ENCODE data around the gene SFXN4. TPM values are rescaled to one million over a fixed set of nuclear protein-coding genes. Genes with fewer than 3 reads are reported as not detected.

The SFXN4 gene
- total and polyA plus RNA-seq, 9 of the 15 experiments (the other 6 are each of a cell fraction or from before 2014, with no cell fraction given): 40.1 to 97.8 (median 54.5) TPM

DNA sequence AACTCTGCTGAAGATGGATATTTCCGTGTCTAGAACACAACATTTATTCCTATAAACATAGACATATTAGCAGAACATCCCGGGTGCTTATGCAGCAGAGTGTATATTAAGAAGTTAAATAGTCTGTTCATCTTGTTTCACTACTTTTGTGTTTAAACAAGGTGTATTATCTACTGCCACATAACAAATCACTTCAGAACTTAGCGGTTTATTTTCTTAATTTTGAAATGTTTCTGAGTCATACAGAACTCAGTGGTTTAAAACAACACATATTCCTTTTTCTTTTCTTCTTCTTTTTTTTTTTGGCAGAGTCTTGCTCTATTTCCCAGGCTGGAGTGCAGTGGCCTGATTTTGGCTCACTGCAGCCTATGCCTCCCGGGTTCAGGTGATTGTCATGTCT lies 35.8 kb downstream of the SFXN4 start:
- Histone ChIP-seq H3K27me3 (ENCODE audit: control insufficient read depth in 2 of 2, insufficient read depth in 2 of 2, low read length in 2 of 2) (no peaks in the 10 kb centered on the region), H4K20me1 (replicated peaks; ENCODE audit: control insufficient read depth, insufficient read depth, low read length) (no peaks in the 10 kb centered on the region), H3K79me2 (ENCODE audit: control insufficient read depth, insufficient read depth, low read length) (no peaks in the 10 kb centered on the region), H3K4me3 (no peak overlapping the region), H3K27ac (ENCODE audit: extremely low read depth, low read depth, low read length) (no peak overlapping the region), H3K36me3 (ENCODE audit: control insufficient read depth, insufficient read depth, low read length) (peaks cover 23% of the 10 kb centered on the region; the same call in 2 of the 3 replicates), H2AFZ (ENCODE audit: low read depth, low read length) (no peak overlapping the region), H3K9me1 (ENCODE audit: control insufficient read depth, insufficient read depth, low read length) (no peaks in the 10 kb centered on the region), H3K9ac (ENCODE audit: insufficient read depth in 1 of 2, low read depth in 2 of 2, low read length in 2 of 2) (no peak overlapping the region), H3K4me2 (ENCODE audit: insufficient read depth, low read length) (no peak overlapping the region), H3K9me3 (replicated peaks; ENCODE audit: control insufficient read depth, insufficient read depth, low read depth, low read length) (no peaks in the 10 kb centered on the region), H3K4me1 (replicated peaks in 1 of 2; ENCODE audit: control insufficient read depth in 2 of 2, insufficient read depth in 2 of 2, low read length in 2 of 2) (peaks cover 9 to 15% of the 10 kb centered on the region in 2 experiments)
- in situ Hi-C loops (cut with MboI) (no loop called here), intact Hi-C loops (cut with micrococcal nuclease) (no loop called here)
- DNase-seq (ENCODE audit: extremely low read depth in 1 of 4, low spot score in 3 of 4): no peak
- ChIA-PET POLR2A (interaction anchor here (0.6 to 1.0 kb wide), 2 partner anchors 9 to 57 kb away, joined by 3 read pairs; no protein-coding TSS in a partner anchor), CTCF (ENCODE audit: low intra/inter-chr PET ratio) (no interaction called here)
- FAIRE-seq: no peak
- no TSS peak for BruUV-seq (replicated peaks)
- TF ChIP-seq ARHGAP35 (IDR thresholded peaks at IDR 0.05; ENCODE audit: partially characterized antibody): no peak
- no peak for TF ChIP-seq ZFP1 (CRISPR knock-in tag; IDR thresholded peaks at IDR 0.05)
- TF ChIP-seq, protein P1, sequence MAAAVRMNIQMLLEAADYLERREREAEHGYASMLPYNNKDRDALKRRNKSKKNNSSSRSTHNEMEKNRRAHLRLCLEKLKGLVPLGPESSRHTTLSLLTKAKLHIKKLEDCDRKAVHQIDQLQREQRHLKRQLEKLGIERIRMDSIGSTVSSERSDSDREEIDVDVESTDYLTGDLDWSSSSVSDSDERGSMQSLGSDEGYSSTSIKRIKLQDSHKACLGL (CRISPR knock-in tag; IDR thresholded peaks at IDR 0.05; ENCODE audit: borderline replicate concordance, poor library complexity, severe bottlenecking): no peak
- no peak for TF ChIP-seq TSC22D4 (tag; IDR thresholded peaks at IDR 0.05)
- TF ChIP-seq ZKSCAN1 (IDR thresholded peaks at IDR 0.05; ENCODE audit: low read depth, low read length): no peak
- TF ChIP-seq ZNF785 (CRISPR knock-in tag; IDR thresholded peaks at IDR 0.05): no peak
- no peak for TF ChIP-seq BACH1 (tag; IDR thresholded peaks at IDR 0.05)
- TF ChIP-seq ESRRA (IDR thresholded peaks at IDR 0.05; ENCODE audit: borderline replicate concordance, low read depth): no peak
- no peak for TF ChIP-seq ARID1B (IDR thresholded peaks at IDR 0.05)
- TF ChIP-seq GABPB2 (CRISPR knock-in tag; conservative IDR thresholded peaks at IDR 0.05): no peak
- TF ChIP-seq ZNF239 (CRISPR knock-in tag; IDR thresholded peaks at IDR 0.05): no peak
- no peak for TF ChIP-seq KDM2B (CRISPR knock-in tag; IDR thresholded peaks at IDR 0.05)
- TF ChIP-seq ETV5 (CRISPR knock-in tag; IDR thresholded peaks at IDR 0.05; ENCODE audit: low read depth): no peak
- no peak for TF ChIP-seq ZC3H11A (IDR thresholded peaks at IDR 0.05; ENCODE audit: low read depth, low read length)
- TF ChIP-seq ZNF140 (CRISPR knock-in tag; IDR thresholded peaks at IDR 0.05): no peak
- TF ChIP-seq, protein P2, sequence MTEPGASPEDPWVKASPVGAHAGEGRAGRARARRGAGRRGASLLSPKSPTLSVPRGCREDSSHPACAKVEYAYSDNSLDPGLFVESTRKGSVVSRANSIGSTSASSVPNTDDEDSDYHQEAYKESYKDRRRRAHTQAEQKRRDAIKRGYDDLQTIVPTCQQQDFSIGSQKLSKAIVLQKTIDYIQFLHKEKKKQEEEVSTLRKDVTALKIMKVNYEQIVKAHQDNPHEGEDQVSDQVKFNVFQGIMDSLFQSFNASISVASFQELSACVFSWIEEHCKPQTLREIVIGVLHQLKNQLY (CRISPR knock-in tag; conservative IDR thresholded peaks at IDR 0.05): no peak
- TF ChIP-seq LARP7 (IDR thresholded peaks at IDR 0.05): no peak
- TF ChIP-seq, protein P3, sequence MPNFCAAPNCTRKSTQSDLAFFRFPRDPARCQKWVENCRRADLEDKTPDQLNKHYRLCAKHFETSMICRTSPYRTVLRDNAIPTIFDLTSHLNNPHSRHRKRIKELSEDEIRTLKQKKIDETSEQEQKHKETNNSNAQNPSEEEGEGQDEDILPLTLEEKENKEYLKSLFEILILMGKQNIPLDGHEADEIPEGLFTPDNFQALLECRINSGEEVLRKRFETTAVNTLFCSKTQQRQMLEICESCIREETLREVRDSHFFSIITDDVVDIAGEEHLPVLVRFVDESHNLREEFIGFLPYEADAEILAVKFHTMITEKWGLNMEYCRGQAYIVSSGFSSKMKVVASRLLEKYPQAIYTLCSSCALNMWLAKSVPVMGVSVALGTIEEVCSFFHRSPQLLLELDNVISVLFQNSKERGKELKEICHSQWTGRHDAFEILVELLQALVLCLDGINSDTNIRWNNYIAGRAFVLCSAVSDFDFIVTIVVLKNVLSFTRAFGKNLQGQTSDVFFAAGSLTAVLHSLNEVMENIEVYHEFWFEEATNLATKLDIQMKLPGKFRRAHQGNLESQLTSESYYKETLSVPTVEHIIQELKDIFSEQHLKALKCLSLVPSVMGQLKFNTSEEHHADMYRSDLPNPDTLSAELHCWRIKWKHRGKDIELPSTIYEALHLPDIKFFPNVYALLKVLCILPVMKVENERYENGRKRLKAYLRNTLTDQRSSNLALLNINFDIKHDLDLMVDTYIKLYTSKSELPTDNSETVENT (CRISPR knock-in tag; IDR thresholded peaks at IDR 0.05): no peak
- no peak for TF ChIP-seq SP2 (IDR thresholded peaks at IDR 0.05; ENCODE audit: extremely low read depth, low read depth, low read length, poor library complexity, severe bottlenecking)
- TF ChIP-seq, protein P4, sequence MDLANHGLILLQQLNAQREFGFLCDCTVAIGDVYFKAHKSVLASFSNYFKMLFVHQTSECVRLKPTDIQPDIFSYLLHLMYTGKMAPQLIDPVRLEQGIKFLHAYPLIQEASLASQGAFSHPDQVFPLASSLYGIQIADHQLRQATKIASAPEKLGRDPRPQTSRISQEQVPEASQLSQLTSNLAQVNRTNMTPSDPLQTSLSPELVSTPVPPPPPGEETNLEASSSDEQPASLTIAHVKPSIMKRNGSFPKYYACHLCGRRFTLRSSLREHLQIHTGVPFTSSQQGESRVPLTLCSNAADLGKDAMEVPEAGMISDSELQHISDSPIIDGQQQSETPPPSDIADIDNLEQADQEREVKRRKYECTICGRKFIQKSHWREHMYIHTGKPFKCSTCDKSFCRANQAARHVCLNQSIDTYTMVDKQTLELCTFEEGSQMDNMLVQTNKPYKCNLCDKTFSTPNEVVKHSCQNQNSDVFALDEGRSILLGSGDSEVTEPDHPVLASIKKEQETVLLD (IDR thresholded peaks at IDR 0.05): no peak
- no peak for ATAC-seq
- 62% methylated on average over 3 of the region's 4 CpGs for WGBS (ENCODE audit: insufficient coverage, low coverage, missing lambda C conversion rate)
